ENCODE results near the gene ARHGEF2.

Gene ARHGEF2

DNA sequence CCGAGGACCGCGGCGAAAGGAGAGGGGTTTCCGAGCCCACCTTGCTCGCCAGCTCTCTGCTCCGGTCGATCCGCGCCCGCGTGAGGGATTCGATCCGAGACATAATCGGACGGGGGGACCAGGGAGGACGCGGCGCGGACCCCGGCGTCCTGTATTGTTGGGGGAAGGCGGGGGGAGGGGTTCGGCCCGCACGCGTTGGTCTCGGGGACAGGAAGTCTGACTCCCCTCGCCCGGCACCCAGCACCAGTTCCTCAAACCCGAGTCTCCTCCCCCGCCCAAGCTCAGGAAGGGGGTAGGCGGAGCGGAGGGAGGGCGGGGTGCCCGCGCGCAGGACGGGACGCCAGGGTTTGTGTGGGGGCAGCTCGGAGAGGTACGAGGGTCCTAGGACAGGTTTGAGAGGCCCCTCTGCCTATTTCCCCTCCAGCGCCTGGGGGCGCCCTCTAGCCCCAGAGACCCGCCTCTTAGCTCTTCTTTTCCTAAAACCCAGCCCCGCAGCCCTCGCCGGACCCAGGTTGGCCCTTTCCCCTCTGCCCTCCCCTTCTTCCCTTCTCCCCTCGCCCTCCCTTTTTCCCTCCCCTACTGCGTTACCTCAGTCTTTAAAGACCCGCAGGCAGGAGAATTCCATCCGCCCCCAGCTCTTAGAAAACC, at the start of gene ARHGEF2:
TSS of gene ARHGEF2 (minus strand) at position 223 of the 648 bp plus-strand sequence. CDS start at position 103, 120 bp downstream.
- DNase-seq: peak; percentile 46

DNA sequence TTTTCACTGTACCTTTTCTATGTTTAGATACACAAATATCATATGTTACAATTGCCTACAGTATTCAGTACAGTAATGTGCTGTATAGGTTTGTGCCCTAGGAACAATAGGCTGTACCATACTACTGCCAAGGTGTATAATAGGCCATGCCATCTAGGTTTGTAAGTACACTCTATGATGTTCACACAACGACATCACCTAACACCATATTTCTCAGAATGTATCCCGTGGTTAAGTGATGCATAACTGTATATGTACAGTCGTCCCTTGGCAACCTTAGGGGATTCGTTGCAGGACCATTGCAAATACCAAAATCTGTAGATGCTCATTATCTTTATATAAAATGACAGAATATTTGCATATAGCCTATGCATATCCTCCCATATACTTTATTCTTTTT, 48.2 kb upstream of the ARHGEF2 start:
- DNase-seq: no peak

DNA sequence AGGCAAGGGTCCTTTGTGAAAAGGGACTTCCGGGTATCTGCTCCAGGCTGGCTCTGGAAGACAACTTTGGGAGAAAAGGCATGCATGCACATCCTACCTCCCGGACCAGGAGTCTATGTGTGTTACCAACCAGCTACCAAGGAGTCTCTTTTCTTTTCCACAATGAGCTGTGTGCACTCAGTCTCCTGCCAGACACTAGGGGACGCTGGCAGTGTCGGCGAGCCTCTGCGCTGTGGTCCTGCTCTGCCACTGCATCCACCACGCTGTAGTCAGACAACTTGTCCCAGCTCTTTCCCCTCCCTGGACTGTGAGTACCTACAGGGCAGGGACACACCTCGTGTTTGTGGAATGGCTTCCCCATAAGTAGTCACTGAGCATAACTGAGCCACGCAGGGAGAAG, 47.5 kb upstream of the ARHGEF2 start:
- peak; percentile 49 for DNase-seq

DNA sequence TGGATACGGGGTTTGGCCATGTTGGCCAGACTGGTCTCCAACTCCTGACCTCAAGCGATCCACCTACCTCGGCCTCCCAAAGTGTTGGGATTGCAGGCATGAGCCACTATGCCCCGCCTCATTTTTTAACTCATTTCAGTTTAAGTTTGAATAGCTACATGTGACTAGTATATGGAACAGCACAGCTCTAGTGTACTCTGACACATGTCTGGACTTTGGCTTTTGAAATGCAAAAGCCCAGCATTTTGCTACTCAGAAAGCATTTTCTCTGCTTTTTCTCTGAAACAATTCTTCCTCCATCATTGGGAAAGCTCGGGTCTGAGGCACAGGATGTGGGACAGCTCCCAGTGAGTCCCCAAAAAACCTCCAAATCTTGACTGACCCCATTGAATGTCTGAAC, 46.5 kb upstream of the ARHGEF2 start:
- DNase-seq: no peak

DNA sequence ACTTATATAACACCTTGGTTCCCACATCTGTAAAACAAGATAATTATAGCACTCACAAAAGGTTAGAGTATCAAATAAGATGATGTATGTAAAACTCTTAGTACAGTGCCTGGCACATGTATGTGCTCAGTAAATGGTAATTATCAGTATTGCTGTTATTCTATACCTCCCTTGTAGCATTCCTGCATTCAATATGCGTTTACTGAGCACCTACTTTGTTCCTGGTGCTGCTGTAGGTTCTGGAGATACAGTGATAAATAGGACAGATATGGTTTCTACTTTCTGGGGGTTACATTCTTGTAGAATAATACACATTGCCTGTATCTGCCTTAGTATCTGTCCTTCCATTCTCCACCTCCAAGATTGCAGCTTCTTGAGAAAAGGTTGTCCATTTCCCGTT, 43.6 kb upstream of the ARHGEF2 start:
- DNase-seq: no peak

DNA sequence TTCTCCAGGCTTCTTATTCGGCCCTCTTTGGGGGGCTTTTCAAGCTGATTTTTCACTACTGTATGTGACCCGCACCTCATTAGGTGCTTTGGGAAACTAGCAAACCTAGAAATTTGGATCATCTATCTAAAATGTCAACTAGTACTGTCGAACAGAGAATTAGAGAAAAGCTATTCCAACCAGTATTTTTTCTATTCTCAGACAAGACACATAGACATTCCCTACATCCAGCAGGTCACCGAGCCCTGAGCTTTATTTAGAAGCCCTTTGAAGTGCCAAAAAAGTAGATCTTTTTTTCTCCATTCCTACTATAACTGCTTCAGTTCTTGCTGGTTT, 42.7 kb upstream of the ARHGEF2 start:
- DNase-seq: no peak

DNA sequence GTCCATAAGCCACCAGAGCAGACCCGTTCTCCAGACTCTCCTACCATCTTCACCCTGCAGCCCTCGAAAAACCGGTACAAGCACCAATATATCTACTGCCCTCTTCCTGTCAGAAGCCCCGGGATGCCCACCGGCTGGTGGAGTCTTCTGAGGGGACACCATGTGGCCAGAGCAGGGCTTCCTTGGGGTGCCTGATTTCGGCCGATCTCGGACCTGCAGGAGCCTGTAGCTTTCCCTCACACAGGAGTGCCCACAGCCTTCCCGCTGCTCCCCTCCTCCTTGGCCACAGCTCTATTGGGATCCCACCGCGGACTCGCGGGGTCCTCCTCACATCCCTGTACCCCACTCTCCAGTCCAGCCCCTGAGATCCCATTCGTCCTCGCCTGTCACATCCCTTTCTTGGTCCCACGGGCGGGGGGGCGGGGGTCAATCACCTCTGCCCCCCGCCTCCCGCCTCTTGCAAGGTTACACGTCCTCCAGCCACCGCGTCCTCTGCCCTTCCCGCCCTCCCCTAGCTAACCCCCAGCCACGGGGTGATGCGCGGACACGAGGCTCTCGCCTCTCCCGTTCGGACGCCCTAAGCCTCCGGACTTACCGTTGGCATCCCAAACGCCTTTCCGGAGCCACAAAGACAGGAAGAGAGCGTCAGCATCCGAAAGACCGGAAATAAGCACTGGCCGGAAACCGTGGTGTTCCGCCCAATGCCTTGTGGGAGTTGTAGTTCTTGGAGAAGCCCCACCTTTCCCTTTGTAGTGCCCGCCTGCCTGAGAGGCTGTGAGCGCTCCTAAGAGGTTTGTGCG, 42.1 kb upstream of the ARHGEF2 start, which contains the start of gene SSR2:
TSS of gene SSR2 (minus strand) at position 659 of the 800 bp plus-strand sequence. CDS start 784 bp downstream, outside the sequence.
- DNase-seq: peak; percentile 88

DNA sequence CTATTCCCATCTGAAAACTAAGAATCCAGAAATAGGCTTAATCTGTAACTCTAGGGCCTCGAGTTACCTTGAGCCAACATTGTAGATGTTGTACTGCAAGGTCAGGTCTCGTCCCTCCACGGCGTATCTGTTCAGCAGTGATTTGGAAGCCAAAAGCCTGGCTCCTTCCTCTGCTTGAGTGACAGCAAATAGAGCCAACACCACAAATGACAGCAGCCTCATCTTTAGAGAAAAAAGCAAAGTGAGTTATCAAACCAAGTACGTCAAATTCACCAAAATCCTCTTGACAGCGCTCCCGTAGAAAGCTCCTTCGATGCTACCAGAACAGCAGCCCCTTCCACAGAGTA, 41.6 kb upstream of the ARHGEF2 start:
- no peak for DNase-seq

DNA sequence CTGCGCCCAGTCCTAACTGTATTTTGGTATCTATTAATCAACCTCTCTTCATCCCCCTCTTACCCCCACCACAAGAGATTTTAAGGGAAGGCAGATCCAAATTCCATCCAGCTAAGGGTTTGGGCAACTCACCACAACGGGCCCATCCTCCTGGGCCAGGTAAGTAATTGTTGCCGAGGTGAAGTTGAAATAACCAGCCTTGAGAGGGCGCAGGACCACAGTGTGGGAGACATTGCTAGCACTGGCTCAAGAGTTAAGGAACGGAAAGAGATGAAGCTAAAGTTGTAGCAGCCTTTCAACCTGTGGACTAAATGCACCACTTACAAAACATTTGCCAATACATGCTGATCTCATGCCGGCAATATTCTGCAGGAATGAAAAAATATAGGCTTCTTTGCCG, 36.5 kb upstream of the ARHGEF2 start:
- no peak for DNase-seq

DNA sequence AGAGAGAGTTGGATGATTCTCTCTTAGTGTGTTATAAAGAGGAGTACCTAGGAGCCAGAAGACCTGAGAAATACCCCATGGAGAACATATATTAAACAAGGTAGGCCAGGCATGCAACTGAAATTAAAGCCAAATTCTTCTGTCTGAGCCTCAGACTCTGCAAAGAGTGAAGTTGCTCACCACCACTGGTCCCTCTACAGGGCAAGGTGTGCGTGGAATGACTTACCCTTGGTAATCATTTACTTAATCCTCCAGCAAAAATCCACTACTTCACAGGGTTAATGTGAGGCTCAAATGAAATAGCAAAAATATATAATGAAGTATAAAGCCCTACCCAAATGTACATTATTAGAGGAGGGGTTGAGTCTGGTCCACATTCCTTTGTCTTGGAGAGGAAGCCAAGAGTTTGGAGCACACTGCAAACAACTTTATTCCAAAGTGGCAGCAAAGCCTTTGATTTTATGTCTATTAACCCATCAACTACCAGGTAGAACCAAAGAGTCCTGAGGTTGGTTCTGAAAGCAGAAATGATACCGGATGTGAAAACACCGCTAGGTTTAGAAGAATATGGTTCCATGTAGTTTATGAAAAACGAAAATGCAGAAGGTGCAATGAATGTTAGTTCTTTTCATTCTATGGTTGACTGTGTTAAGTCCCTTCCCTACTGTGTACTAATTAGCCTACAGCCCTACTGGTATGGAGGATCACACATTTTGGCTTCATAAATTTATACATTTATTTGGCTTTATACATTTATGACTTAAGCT, 33.9 kb upstream of the ARHGEF2 start:
- DNase-seq: no peak

DNA sequence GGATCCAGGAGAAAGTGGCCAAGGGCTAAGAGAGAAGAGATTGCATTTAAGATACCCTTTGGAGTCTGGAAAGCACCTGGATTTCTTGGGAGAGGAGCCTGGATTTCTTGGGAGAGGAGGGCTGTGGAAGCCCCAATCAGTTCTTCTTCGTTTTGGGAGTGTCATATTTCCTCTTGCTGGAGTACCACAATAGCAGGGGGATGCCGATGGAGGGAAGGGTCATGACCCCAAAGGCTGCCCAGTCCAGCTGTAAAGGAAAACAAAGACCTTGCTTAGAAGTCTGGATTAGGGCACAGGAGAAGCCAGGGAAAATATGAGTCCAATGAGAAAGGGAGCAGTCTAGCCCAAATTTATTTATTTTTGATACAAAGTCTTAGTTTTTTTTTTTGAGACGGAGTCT, 31.1 kb upstream of the ARHGEF2 start:
- DNase-seq: no peak

DNA sequence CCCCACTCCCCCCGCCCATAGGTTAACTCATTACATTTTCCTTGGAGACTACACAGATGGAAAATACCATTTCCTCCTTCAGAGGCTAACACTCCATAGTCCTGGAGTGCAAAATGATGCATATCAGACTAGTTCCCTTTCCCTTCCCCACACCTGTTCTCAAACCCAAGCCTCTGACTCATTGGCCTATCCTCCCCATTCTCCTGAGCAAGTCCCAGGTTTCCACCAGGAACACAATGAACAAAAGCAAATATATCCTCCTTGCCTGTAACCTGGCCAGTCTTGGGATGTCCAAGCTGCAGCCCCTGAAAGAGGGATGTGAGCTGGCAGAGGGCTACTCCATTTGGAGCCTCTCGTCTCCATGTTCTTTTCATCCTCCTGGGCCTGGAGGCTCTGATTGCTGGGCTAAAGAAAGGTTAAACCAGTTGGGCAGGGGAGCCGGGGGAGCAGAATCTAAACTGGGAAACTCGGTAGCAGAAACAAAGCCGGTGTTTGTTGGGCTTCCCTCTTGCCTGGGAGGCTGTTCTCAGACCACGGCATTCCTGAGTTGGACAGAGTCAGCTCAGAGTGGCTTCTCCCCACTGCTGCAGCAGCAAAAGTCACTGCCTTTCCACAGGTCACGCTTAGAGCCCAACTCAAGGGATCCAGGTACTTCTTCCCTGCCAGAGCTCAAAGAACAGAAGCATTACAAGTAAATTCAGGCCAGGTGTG, 28.5 kb upstream of the ARHGEF2 start:
- DNase-seq: no peak

DNA sequence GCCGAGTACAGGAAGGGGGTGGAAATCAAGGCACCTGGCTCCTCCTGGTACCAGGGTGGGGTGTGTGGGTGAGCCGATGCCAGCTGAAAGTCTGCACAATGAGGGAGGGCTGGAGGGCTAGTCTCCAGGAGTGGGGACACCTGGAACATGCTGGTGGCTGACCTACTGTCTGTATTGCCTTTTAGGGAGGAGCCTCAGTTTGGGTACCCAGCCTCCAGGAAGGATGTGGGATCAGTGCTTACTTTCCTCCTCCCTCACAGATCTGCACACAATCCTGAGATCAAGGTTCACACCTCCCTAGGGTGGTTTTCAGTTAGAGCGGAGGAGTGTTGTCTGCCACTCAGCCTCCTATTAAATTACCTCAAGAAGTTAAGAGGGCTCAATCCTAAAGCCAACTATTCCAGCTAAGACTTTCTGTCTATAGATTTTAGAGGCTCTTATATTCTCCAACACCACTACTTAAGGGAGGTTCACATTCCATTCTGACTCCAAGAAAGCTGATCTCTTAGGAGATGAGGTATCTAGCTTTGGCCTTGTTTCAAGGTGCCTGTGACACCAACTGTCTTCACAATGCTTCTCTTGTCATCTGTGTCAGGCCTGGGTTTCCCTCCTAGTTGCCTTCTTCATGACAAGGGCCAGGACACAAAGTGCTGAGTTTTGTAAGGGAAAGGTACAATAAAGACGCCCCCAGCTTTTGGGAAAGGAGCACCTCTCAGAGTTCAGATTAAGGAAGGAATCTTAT, 26.7 kb upstream of the ARHGEF2 start:
- no peak for DNase-seq

DNA sequence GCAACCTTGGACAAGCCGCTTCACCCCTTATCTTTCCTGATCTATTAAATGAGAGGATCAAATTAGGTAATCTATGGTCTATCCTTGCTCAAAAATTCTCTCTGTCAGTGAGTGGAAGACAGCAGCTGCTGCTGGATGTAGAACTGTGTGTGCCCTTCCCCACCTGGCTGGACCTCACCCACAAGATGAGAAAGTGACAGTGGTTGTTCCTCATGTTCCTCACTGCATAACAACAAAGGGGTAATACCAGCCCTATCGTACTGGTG, 25.5 kb upstream of the ARHGEF2 start:
- no peak for DNase-seq

DNA sequence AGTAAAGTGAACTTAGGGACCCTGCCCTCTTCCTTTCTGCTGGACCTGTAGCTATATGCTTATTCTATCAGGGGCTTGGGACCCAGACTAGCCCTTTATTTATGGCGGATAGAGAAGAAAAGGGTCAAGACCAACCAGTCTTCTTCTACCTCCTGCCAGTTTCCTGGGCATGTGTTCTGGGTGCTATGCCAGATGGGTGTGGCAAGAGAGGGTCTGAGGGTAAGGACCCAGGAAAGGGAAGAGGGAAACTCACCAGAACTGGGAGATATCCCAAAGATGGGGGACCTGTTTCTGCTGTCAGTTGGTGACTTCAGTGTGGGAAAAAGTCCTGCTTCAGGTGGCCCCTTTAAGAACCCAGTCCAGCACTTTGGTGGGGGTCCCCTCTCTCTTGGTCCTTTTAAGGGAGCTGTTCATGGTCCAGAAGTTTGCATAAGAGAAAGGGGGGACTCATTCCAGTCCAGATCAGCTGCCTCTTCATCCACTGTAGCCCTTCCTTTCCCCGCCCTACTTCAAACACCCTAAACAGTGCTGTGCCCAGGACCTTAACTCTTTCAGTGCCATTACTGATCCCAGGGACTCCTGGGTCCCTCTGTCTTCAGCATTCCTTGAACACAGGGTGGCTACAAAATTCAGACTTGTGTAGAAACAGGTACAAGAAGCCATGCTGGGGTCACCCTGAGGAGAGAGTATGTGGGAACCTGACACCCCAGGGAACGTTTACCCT, 24.0 kb upstream of the ARHGEF2 start:
- no peak for DNase-seq

DNA sequence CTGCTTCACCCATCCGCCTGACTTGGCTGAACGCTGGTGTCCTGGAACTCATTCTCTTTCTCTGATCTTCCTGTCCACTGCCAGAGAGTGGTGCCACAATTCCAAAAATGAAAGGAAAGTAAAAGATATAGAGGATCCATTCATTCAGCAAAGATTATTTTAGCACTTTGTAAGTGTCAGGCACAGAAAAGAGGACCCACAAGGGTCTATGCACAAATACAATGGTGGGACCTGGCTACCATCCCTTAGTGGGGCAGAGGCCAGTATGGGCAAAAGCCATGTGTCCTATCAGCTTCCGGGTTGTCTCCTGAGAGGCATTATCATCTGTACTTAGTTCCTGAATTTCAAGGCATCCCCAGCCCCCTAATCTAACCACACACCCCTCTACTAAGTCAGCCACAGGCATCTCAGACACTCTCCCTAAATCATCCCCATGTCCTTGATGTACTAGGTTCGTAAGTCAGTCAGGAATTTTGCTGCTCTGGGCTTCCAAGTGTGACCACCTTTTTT, 23.4 kb upstream of the ARHGEF2 start:
- no peak for DNase-seq

DNA sequence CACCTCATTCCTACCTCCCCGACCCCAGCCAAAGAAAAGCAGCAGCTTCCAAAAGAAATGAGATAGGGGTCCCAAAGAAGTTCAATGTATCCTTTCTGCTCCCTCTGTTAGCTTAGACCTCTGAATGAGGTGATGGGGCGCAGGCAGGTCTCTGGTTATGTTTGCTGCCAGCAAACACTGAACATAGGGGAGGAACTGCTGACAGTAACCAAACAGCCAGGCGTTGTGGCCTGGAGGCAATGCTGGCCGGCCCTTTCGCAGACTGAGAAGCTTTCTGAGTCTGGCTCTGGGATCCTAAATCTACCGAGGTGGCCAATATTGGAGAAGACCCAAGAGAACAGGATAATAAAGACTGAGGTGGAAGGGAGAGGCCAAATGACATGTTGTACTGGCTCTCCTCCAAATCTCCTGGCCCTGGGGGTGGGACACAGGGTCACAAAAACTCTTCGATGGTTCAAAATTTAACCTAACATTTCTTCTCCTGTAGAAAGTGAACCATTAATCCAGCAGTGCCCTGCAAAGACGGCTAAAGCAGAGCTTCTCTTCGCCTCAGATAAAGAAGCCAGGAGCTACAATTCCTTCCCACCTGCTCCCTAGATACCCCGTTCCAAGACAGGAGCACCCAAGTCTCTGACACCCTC, 22.8 kb upstream of the ARHGEF2 start:
- no peak for DNase-seq

DNA sequence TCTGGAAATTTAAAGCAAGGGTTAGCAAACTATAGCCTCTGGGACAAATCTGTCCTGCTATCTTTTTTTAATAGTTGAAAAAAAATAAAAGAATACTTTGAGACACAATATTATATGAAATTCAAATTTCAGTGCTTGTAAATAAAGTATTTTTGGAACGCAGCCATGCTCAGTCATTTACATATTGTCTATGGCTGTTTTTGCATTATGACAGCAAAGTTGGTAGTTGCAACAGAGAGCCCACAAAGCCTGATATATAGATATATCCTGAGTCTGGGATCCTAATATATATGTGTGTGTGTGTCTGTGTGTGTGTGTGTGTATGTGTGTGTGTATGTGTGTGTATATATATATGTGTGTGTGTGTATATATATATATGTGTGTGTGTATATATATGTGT, 21.6 kb upstream of the ARHGEF2 start:
- DNase-seq: no peak

DNA sequence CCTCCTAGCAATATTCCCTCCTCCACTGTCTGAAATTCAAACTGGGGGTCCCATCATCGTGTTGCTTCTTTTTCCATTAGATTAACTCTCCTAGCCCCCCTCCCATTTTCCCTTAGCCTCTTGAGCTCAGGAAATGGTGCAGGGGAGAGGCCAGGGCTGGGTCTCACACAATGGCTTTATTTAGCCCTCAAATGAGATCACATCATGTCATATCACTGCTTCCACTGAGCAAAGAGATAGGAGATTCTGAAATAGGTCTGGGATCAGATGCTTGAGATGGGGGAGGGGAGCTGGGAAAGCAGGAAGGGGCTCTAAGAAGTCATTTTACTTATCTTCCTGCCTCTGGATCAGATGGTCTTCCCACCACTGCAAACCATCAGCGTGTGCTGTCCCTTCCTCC, 17.8 kb upstream of the ARHGEF2 start:
- no peak for DNase-seq

DNA sequence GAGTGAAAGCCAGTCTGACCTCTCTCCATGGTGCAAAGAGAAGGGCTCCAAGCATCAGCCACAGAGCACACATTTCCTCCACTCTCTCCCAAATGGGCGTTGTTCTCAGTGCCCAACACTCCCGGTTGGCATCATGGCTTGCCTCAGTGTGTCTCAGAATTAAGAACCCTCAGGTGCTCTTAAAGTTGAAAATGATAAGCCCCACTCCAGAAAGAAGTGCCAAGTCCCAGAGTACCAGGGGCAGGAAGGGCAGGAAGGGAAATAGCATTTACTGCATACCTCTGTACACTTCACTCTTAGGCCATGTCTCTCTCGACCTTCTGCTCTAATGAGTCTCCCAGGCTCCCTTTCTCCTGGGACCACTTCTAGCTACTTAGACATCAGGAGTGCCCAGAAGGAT, 15.2 kb upstream of the ARHGEF2 start:
- DNase-seq: no peak

DNA sequence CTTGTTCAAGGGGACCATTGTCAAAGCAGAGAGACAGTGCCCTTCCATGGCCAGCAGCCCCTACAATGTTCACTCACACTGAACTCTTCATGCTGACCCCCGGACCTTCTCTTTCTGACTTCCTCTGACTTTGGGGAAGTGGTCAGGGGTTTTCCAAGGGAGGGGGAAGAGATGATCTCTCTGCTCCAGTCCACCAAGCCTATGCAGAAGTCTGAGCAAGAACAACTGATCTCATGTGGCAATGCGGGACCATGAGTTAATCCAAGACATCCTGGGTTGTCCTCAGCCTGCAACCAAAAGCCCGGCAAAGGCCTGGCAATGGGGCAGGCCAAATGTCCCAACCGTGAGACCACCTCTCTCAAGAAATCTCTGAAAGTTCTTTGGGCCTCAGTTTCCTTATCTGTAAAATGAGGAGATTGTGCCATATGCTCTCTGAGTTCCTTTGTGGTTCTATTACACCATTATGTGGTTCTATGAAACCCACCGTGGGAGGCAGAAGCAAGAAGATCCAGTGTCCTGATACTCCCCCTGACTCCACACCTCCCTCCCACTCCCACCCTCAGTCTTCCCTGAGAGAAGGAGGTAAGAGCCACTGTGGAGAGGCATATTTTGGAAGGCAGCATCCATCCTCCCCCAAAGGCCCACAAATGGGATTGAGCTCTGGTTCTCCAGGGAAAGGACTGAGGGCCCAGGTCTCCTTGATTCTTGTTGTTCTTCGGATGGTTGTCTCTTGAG, 11.8 kb upstream of the ARHGEF2 start:
- no peak for DNase-seq
